HepG2 (cell line): ENCODE results near the gene RPL36AL. TPM values are rescaled to one million over a fixed set of nuclear protein-coding genes. Genes with fewer than 3 reads are reported as not detected.
A peak's percentile ranks its signal among the peaks of the same experiment; 100 is the strongest.

ENCODE experiments used
- AGO1 ChIP-seq: fragments of 200-400 bp; formaldehyde crosslinking; IDR thresholded peaks from 2 replicates; pipeline ENCODE4 v1.6.1; 2017; ENCODE audit warnings: mild to moderate bottlenecking, low read depth, low read length, moderate library complexity; ENCODE audit not compliant: poor library complexity, severe bottlenecking
- ATF7 ChIP-seq, 2 experiments: fragments of 450-650 bp in 1 of 2; sonication (generic) in 1 of 2; formaldehyde crosslinking in 1 of 2; IDR thresholded peaks; 2 replicates each; pipeline versions ENCODE4 v1.4.0 to v1.6.1; 2016 to 2020; ENCODE audit warnings: antibody characterized with exemption in 1 of 2, mild to moderate bottlenecking in 1 of 2, missing genetic modification reagents in 1 of 2
- FOXK1 ChIP-seq: sonication (generic); formaldehyde crosslinking; IDR thresholded peaks from 2 replicates; pipeline ENCODE4 v1.4.0; 2020; ENCODE audit warnings: low read depth, missing genetic modification reagents, borderline replicate concordance
- NCOA2 ChIP-seq: sonication (generic); formaldehyde crosslinking; IDR thresholded peaks from 2 replicates; pipeline ENCODE4 v1.8.0; 2022; ENCODE audit warnings: inconsistent platforms
- NRL ChIP-seq: sonication (generic); formaldehyde crosslinking; IDR thresholded peaks from 2 replicates; pipeline ENCODE4 v1.5.0; 2020; ENCODE audit warnings: missing genetic modification reagents, mild to moderate bottlenecking, moderate library complexity, borderline replicate concordance
- PAXIP1 ChIP-seq: sonication (generic); formaldehyde crosslinking; conservative IDR thresholded peaks from 2 replicates; pipeline ENCODE4 v1.4.0; 2020; ENCODE audit warnings: mild to moderate bottlenecking, missing genetic modification reagents, moderate library complexity
- RARA ChIP-seq: IDR thresholded peaks from 2 replicates; pipeline ENCODE4 v1.6.1; 2016; ENCODE audit warnings: missing genetic modification reagents, missing compliant biosample characterization
- RNF219 ChIP-seq: sonication (generic); formaldehyde crosslinking; IDR thresholded peaks from 2 replicates; pipeline ENCODE4 v1.5.0; 2020; ENCODE audit warnings: mild to moderate bottlenecking, missing genetic modification reagents
- SP4 ChIP-seq: sonication (generic); formaldehyde crosslinking; IDR thresholded peaks from 2 replicates; pipeline ENCODE4 v1.8.1; 2023; ENCODE audit warnings: mild to moderate bottlenecking, missing genetic modification reagents
- SRY ChIP-seq: sonication (generic); formaldehyde crosslinking; IDR thresholded peaks from 2 replicates; pipeline ENCODE4 v1.8.0; 2022; ENCODE audit warnings: mild to moderate bottlenecking, missing genetic modification reagents
- TBX3 ChIP-seq: fragments of 450-650 bp; IDR thresholded peaks from 2 replicates; pipeline ENCODE4 v1.6.1; 2017; ENCODE audit warnings: antibody characterized with exemption, mild to moderate bottlenecking, inconsistent platforms, borderline replicate concordance
- TOE1 ChIP-seq: sonication (generic); formaldehyde crosslinking; IDR thresholded peaks from 2 replicates; pipeline ENCODE4 v1.4.0; 2020; ENCODE audit warnings: mild to moderate bottlenecking, missing genetic modification reagents
- ZBED4 ChIP-seq: sonication (generic); formaldehyde crosslinking; IDR thresholded peaks from 2 replicates; pipeline ENCODE4 v1.4.0; 2020; ENCODE audit warnings: missing genetic modification reagents, borderline replicate concordance
- ZNF432 ChIP-seq: sonication (generic); formaldehyde crosslinking; IDR thresholded peaks from 2 replicates; pipeline ENCODE4 v1.5.0; 2020; ENCODE audit warnings: missing genetic modification reagents, mild to moderate bottlenecking, borderline replicate concordance
- ZNF816 ChIP-seq: sonication (generic); formaldehyde crosslinking; IDR thresholded peaks from 2 replicates; pipeline ENCODE4 v1.8.0; 2022; ENCODE audit warnings: missing genetic modification reagents, mild to moderate bottlenecking, borderline replicate concordance
- ZSCAN12 ChIP-seq: sonication (generic); formaldehyde crosslinking; IDR thresholded peaks from 2 replicates; pipeline ENCODE4 v1.9.0; 2021; ENCODE audit warnings: mild to moderate bottlenecking, missing genetic modification reagents
- polyA plus RNA-seq, 8 experiments: library from polyadenylated mRNA; depleted of rRNA in 3 of 8; stranded (reverse) in 7 of 8; unstranded in 1 of 8; fragments of >200 nt; fragmentation: Illumina TruSeq in 4 of 8; extraction: Trizol in 4 of 8; gene quantifications; 2 replicates each; pipeline versions ENCODE4 v1.2.1 to v1.2.3, GENCODE V29; 2011 to 2016; ENCODE audit warnings: low read depth in 4 of 8, missing spikeins in 1 of 8, mixed read lengths in 1 of 8; ENCODE audit not compliant: insufficient read depth in 1 of 8
- total RNA-seq, 5 experiments: library from RNA; depleted of rRNA; stranded (reverse); fragments of >200 nt; fragmentation: Illumina TruSeq; extraction: Trizol; gene quantifications; 2 replicates each; pipeline ENCODE4 v1.2.3, GENCODE V29; 2016; ENCODE audit warnings: low read depth in 1 of 5
- TF ChIP-seq, protein P1 (sequence below): sonication (generic); formaldehyde crosslinking; conservative IDR thresholded peaks from 2 replicates; pipeline ENCODE4 v1.5.0; 2020; ENCODE audit warnings: missing genetic modification reagents

RPL36AL gene
- total and polyA plus RNA-seq, 2 of the 13 experiments (the other 11 are each of a cell fraction or from before 2014, with no cell fraction given) = 90.0 to 294 TPM

GRCh38 chr14:49586673-49587460 is 33.6 kb downstream of the RPL36AL start (continued):
- TF ChIP-seq ZBED4 (peak; percentile 3; the same call in 1 of the 2 replicates), AGO1 (no peak), PAXIP1 (CRISPR knock-in tag) (0 out of 2 replicates have a peak, but pooled peaks have one; percentile 36), SP4 (CRISPR knock-in tag) (no peak), ZNF816 (CRISPR knock-in tag) (no peak), NRL (CRISPR knock-in tag) (no peak), TOE1 (CRISPR knock-in tag) (no peak), FOXK1 (CRISPR knock-in tag) (no peak), SRY (CRISPR knock-in tag) (no peak), ZSCAN12 (CRISPR knock-in tag) (no peak), RNF219 (no peak), NCOA2 (CRISPR knock-in tag) (no peak), TBX3 (no peak), ATF7 (IDR thresholded peaks at IDR 0.05) (no peak), ATF7 (CRISPR knock-in tag; IDR thresholded peaks at IDR 0.05) (no peak), RARA (CRISPR knock-in tag) (no peak), ZNF432 (CRISPR knock-in tag) (no peak)
- TF ChIP-seq, protein P1, sequence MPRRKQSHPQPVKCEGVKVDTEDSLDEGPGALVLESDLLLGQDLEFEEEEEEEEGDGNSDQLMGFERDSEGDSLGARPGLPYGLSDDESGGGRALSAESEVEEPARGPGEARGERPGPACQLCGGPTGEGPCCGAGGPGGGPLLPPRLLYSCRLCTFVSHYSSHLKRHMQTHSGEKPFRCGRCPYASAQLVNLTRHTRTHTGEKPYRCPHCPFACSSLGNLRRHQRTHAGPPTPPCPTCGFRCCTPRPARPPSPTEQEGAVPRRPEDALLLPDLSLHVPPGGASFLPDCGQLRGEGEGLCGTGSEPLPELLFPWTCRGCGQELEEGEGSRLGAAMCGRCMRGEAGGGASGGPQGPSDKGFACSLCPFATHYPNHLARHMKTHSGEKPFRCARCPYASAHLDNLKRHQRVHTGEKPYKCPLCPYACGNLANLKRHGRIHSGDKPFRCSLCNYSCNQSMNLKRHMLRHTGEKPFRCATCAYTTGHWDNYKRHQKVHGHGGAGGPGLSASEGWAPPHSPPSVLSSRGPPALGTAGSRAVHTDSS = no peak
